ENCODE measurements around the gene WDR86.

The WDR86 gene

DNA sequence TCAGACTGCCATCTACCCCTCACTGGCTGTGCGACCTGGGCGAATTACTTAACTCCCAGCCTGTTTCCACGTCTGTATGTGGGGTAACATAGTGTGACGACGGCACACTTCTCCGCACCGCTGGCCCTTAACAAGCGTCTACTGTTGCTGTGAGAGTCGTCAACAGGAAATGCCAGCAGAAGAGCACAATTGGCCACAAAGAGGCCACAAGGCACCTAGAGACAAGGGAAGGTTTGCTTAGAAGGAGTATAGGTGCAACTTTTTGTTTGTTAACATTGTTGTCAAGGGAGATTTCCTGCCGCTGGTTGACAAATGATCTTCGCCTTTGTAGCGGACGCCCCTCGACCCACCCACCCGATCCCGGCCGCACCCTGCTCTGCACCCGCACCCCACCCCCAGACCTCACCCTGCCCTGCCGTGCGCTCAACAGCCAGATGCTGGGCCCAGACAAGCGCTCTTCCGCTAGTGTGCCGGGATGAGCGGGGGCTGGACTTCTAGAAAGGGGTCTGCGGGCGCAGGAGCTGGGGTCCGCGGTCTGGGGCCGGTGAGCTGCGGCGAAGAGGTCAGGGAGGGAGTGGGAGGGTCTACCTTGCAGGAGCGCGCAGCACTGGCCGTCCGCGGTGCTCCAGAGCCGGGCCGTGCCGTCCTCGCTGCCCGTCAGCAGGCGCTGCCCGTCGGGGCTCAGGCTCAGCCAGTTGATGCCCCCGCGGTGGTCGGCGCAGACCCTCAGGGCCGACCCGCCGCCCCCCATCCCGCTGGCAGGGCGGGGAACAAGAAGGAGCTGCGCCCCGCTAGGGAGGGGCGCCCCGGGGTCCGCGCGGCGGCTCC, 785 bp downstream of the WDR86 start:
- peak; percentile 30; the same call in 1 of the 2 replicates for TF ChIP-seq ZNF70 (CRISPR knock-in tag; IDR thresholded peaks at IDR 0.05)
- peak; percentile 37; the same call in 1 of the 2 replicates for TF ChIP-seq ZFP30 (CRISPR knock-in tag; IDR thresholded peaks at IDR 0.05)
- 0 out of 2 replicates have a peak, but pooled peaks have one; percentile 24 for TF ChIP-seq ZNF8 (CRISPR knock-in tag; IDR thresholded peaks at IDR 0.05)
- TF ChIP-seq OSR1 (CRISPR knock-in tag; IDR thresholded peaks at IDR 0.05) = no peak
- peak; percentile 19 for ATAC-seq

- no peak for TF ChIP-seq TOX (CRISPR knock-in tag; IDR thresholded peaks at IDR 0.05; ENCODE audit: borderline replicate concordance)
- TF ChIP-seq SNAI2 (CRISPR knock-in tag; IDR thresholded peaks at IDR 0.05) = no peak
- TF ChIP-seq PPARA (CRISPR knock-in tag; IDR thresholded peaks at IDR 0.05; ENCODE audit: borderline replicate concordance) = no peak
- TF ChIP-seq RARB (CRISPR knock-in tag; IDR thresholded peaks at IDR 0.05) = no peak
- no peak for TF ChIP-seq ZFP30 (CRISPR knock-in tag; IDR thresholded peaks at IDR 0.05)
- no peak for TF ChIP-seq ZNF70 (CRISPR knock-in tag; IDR thresholded peaks at IDR 0.05)
- TF ChIP-seq TCF4 (CRISPR knock-in tag; IDR thresholded peaks at IDR 0.05; ENCODE audit: borderline replicate concordance) = no peak
- TF ChIP-seq ESRRG (CRISPR knock-in tag; IDR thresholded peaks at IDR 0.05) = no peak
- TF ChIP-seq POU6F1 (CRISPR knock-in tag; IDR thresholded peaks at IDR 0.05; ENCODE audit: borderline replicate concordance, low read depth) = no peak
- TF ChIP-seq CSRNP3 (CRISPR knock-in tag; IDR thresholded peaks at IDR 0.05) = no peak
- TF ChIP-seq ZNF8 (CRISPR knock-in tag; IDR thresholded peaks at IDR 0.05) = no peak
- TF ChIP-seq ARNTL (CRISPR knock-in tag; IDR thresholded peaks at IDR 0.05; ENCODE audit: borderline replicate concordance, low read depth) = no peak
- TF ChIP-seq PATZ1 (CRISPR knock-in tag; IDR thresholded peaks at IDR 0.05; ENCODE audit: borderline replicate concordance) = no peak
- ATAC-seq = no peak
These were observed 1.4 kb downstream of the WDR86 start for GRCh38 chr7:151408498-151408838.

DNA sequence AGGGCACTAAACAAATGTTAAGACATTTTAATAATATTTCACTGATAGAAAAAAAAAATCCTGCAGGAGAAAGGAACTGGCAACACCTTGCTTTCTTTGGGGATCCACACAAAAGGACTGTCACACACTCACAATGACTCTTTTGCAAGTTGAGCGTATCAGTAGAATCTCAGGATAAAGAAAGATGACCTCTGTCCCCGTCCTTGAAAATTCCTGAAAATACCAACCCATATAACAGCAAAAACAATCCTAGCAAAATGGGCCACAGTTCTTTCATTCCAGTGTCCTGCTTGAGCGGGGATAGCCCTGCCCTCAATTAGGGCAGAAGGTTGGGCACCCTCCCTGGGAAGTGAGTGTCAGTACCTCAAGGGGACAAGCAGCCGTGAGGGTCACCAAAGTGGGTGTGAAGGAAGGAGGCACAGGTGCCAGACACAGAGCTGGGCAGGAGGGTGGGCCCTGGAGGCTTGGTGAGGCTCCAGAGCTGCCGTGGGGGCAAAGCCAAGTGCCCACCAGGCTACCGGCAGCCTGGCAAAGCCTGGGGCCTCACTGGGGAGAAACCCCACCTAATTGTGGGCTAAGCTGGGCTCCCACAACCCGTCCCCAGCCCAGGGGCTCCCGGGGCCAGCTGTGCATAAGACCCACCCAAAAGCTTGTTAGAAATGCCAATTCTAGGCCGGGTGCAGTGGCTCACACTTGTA, 2.8 kb downstream of the WDR86 start:
- no peak for TF ChIP-seq RARB (CRISPR knock-in tag; IDR thresholded peaks at IDR 0.05)
- TF ChIP-seq ZNF8 (CRISPR knock-in tag; IDR thresholded peaks at IDR 0.05) = no peak
- TF ChIP-seq, protein P1, sequence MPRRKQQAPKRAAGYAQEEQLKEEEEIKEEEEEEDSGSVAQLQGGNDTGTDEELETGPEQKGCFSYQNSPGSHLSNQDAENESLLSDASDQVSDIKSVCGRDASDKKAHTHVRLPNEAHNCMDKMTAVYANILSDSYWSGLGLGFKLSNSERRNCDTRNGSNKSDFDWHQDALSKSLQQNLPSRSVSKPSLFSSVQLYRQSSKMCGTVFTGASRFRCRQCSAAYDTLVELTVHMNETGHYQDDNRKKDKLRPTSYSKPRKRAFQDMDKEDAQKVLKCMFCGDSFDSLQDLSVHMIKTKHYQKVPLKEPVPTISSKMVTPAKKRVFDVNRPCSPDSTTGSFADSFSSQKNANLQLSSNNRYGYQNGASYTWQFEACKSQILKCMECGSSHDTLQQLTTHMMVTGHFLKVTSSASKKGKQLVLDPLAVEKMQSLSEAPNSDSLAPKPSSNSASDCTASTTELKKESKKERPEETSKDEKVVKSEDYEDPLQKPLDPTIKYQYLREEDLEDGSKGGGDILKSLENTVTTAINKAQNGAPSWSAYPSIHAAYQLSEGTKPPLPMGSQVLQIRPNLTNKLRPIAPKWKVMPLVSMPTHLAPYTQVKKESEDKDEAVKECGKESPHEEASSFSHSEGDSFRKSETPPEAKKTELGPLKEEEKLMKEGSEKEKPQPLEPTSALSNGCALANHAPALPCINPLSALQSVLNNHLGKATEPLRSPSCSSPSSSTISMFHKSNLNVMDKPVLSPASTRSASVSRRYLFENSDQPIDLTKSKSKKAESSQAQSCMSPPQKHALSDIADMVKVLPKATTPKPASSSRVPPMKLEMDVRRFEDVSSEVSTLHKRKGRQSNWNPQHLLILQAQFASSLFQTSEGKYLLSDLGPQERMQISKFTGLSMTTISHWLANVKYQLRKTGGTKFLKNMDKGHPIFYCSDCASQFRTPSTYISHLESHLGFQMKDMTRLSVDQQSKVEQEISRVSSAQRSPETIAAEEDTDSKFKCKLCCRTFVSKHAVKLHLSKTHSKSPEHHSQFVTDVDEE (CRISPR knock-in tag; IDR thresholded peaks at IDR 0.05) = no peak
- no peak for TF ChIP-seq BACH2 (CRISPR knock-in tag; IDR thresholded peaks at IDR 0.05; ENCODE audit: borderline replicate concordance)
- no peak for TF ChIP-seq POU6F1 (CRISPR knock-in tag; IDR thresholded peaks at IDR 0.05; ENCODE audit: borderline replicate concordance, low read depth)
- TF ChIP-seq SNAI2 (CRISPR knock-in tag; IDR thresholded peaks at IDR 0.05) = no peak
- no peak for TF ChIP-seq ISL1 (CRISPR knock-in tag; IDR thresholded peaks at IDR 0.05)
- no peak for TF ChIP-seq ZNF70 (CRISPR knock-in tag; IDR thresholded peaks at IDR 0.05)
- no peak for TF ChIP-seq ZFP30 (CRISPR knock-in tag; IDR thresholded peaks at IDR 0.05)
- TF ChIP-seq, protein P2, sequence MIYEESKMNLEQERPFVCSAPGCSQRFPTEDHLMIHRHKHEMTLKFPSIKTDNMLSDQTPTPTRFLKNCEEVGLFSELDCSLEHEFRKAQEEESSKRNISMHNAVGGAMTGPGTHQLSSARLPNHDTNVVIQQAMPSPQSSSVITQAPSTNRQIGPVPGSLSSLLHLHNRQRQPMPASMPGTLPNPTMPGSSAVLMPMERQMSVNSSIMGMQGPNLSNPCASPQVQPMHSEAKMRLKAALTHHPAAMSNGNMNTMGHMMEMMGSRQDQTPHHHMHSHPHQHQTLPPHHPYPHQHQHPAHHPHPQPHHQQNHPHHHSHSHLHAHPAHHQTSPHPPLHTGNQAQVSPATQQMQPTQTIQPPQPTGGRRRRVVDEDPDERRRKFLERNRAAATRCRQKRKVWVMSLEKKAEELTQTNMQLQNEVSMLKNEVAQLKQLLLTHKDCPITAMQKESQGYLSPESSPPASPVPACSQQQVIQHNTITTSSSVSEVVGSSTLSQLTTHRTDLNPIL (CRISPR knock-in tag; IDR thresholded peaks at IDR 0.05; ENCODE audit: low read depth) = no peak
- TF ChIP-seq ARNTL (CRISPR knock-in tag; IDR thresholded peaks at IDR 0.05; ENCODE audit: borderline replicate concordance, low read depth) = no peak
- TF ChIP-seq OSR1 (CRISPR knock-in tag; IDR thresholded peaks at IDR 0.05) = no peak
- no peak for ATAC-seq

Data from SK-N-SH treated with all-trans-retinoic acid at 6 μM for 48 hours (cell line).